Neutrophil (primary cell): Measurements from ENCODE around the gene SYTL5.
"Not testable (repeated sequence)": the region's sequence is repeated elsewhere in the genome, so short reads cannot be mapped to it uniquely, and the experiment has no call there.

Source experiments
- H3K27ac ChIP-seq: fragments of 200-600 bp; sonication (generic); 2 replicates; pipeline ENCODE4 v1.5.1; 2016; ENCODE audit warnings: mild to moderate bottlenecking, moderate library complexity
- H3K27me3 ChIP-seq: fragments of 200-600 bp; sonication (generic); 2 replicates; pipeline ENCODE4 v1.6.0; 2016; ENCODE audit warnings: mild to moderate bottlenecking
- H3K36me3 ChIP-seq: fragments of 200-600 bp; sonication (generic); 2 replicates; pipeline ENCODE4 v1.5.1; 2017
- H3K4me1 ChIP-seq, 2 experiments: fragments of 200-600 bp in 1 of 2; sonication (generic) in 1 of 2; 1 replicate in 1 of 2; 2 replicates in 1 of 2; pipeline versions ENCODE4 v1.5.1 to v1.6.1; 2013 to 2016; ENCODE audit warnings: low read depth in 1 of 2, low read length in 1 of 2, mild to moderate bottlenecking in 1 of 2, moderate library complexity in 1 of 2; ENCODE audit not compliant: control insufficient read depth in 1 of 2, insufficient read depth in 1 of 2
- H3K4me3 ChIP-seq, 2 experiments: fragments of 200-600 bp in 1 of 2; sonication (generic) in 1 of 2; 1 replicate in 1 of 2; 2 replicates in 1 of 2; pipeline ENCODE4 v1.5.1; 2013 to 2016; ENCODE audit warnings: low read depth in 1 of 2, low read length in 1 of 2, mild to moderate bottlenecking in 1 of 2, moderate library complexity in 1 of 2
- H3K9me3 ChIP-seq: fragments of 200-600 bp; sonication (generic); 2 replicates; pipeline ENCODE4 v1.5.1; 2016
- CTCF ChIP-seq: fragments of 200-600 bp; sonication (generic); IDR thresholded peaks from 2 replicates; pipeline ENCODE4 v1.5.1; 2016; ENCODE audit warnings: antibody characterized with exemption

The SYTL5 gene

DNA sequence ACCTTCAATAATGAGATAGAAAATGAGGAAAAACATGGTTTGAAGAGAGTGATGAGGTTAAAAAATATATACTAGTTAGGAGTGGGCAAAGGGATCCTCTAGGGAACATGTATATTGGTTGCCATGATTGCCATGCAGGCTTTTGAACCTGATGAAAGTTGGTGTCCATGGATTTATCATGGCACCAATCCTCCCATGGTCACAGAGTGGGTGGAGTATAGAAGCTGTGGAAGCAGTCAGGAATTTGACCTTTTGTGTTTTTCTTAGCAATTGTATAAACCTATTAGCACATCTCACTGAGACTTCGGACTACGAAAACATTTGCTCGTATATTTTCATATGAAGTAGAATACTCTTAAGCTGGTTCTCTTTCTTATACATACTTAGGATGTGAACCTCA, 30.9 kb upstream of the SYTL5 start:
- no peak for TF ChIP-seq CTCF

GRCh38 chrX:37976153-37976552, 30.2 kb upstream of the SYTL5 start:
- Histone ChIP-seq H3K9me3 (no peaks in the 10 kb centered on the region), H3K27ac (no peak overlapping the region), H3K27me3 (no peaks in the 10 kb centered on the region), H3K4me3 (no peak overlapping the region), H3K36me3 (no peaks in the 10 kb centered on the region), H3K4me1 (no peaks in the 10 kb centered on the region)
- no peak for TF ChIP-seq CTCF

More for the DNA sequence above, 30.9 kb upstream of the SYTL5 start:
- no peaks in the 10 kb centered on the region for H3K36me3 ChIP-seq
- H3K27me3 ChIP-seq, result no peaks in the 10 kb centered on the region
- H3K4me1 ChIP-seq, result no peaks in the 10 kb centered on the region
- H3K9me3 ChIP-seq, result no peaks in the 10 kb centered on the region
- no peak overlapping the region for H3K27ac ChIP-seq
- no peak overlapping the region for H3K4me3 ChIP-seq

GRCh38 chrX:37984880-37985279, 21.5 kb upstream of the SYTL5 start:
- no peak overlapping the region for H3K4me3 ChIP-seq

DNA sequence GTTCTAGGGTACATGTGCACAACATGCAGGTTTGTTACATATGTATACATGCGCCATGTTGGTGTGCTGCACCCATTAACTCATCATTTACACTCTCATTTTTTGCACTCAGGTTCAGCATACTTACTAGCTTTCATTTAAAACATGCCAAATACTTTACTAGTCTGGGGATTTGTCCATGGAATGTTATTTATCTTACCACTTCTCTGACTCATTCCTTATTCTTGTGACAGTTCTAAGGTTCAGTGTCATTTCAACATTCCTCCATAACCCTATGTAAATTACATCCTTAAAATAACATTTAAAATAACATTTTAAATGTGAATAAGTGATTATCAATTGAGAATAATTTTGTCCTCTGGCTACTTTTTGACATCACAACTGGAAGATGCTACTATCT, 19.5 kb upstream of the SYTL5 start:
- Histone ChIP-seq H3K4me3 (no peak overlapping the region), H3K36me3 (no peaks in the 10 kb centered on the region), H3K9me3 (no peaks in the 10 kb centered on the region), H3K27me3 (no peaks in the 10 kb centered on the region), H3K27ac (no peak overlapping the region), H3K4me1 (peaks cover 10 to 11% of the 10 kb centered on the region in 2 experiments)
- no peak for TF ChIP-seq CTCF

More at GRCh38 chrX:37984880-37985279, 21.5 kb upstream of the SYTL5 start:
- no peak for TF ChIP-seq CTCF
- no peaks in the 10 kb centered on the region for H3K9me3 ChIP-seq
- no peak overlapping the region for H3K27ac ChIP-seq
- H3K4me1 ChIP-seq, result no peaks in the 10 kb centered on the region
- H3K27me3 ChIP-seq, result no peaks in the 10 kb centered on the region
- no peaks in the 10 kb centered on the region for H3K36me3 ChIP-seq

DNA sequence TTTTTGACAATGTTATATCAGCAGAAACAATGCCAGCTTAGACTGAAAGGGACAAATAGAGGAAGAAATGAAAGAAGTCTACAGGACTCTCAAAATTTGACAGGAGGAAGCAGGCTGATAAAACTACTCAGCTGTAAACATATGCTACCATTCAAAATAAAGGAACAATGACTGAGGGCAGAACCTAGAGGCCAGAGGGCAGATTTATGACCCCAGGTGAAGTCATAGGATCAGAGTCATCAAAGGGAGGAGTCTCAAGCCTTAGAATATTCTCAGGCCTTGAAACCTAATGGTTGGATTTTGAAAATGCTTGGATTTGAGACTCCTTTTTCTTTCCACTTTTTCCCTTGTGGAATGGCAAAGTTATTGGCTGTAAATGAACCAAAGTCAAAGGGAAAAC, 17.0 kb upstream of the SYTL5 start:
- H3K9me3 ChIP-seq, result no peaks in the 10 kb centered on the region
- no peak overlapping the region for H3K27ac ChIP-seq
- TF ChIP-seq CTCF, result no peak
- H3K4me1 ChIP-seq, result peaks cover 28 to 32% of the 10 kb centered on the region in 2 experiments
- H3K4me3 ChIP-seq, result no peak overlapping the region
- H3K27me3 ChIP-seq, result no peaks in the 10 kb centered on the region
- no peaks in the 10 kb centered on the region for H3K36me3 ChIP-seq

GRCh38 chrX:37991303-37991702, 15.1 kb upstream of the SYTL5 start:
- H3K36me3 ChIP-seq, H3K9me3 ChIP-seq, H3K4me3 ChIP-seq, H3K27me3 ChIP-seq: not testable (repeated sequence)
- H3K27ac ChIP-seq, result peak overlapping the region; percentile 38
- H3K4me1 ChIP-seq, result peaks cover 33 to 42% of the 10 kb centered on the region in 2 experiments
